ENCODE data around the gene PRKCA. TPM values are rescaled to one million over a fixed set of nuclear protein-coding genes. Genes with fewer than 3 reads are reported as not detected.

PRKCA gene
- total RNA-seq, 1 donor from 2014 or later = 15.5 TPM

- no peak for DNase-seq (ENCODE audit: extremely low spot score in 2 of 2)
- no peaks in the 10 kb centered on the region for H3K9me3 ChIP-seq
- H3K27me3 ChIP-seq = no peaks in the 10 kb centered on the region
- H3K4me3 ChIP-seq = no peak overlapping the region
- intact Hi-C loops (cut with DNase I) = no loop called here
- H3K36me3 ChIP-seq = no peaks in the 10 kb centered on the region
- H3K27ac ChIP-seq = no peak overlapping the region
- peaks cover 6% of the 10 kb centered on the region for H3K4me1 ChIP-seq
- TF ChIP-seq CTCF (IDR thresholded peaks at IDR 0.05) = no peak
Observed at GRCh38 chr17:66630379-66630778, 328.0 kb downstream of the PRKCA start.

- DNase-seq (ENCODE audit: extremely low spot score in 2 of 2) = no peak
- intact Hi-C loops (cut with DNase I) = no loop called here
- TF ChIP-seq POLR2A (IDR thresholded peaks at IDR 0.05) = no peak
- no peak for TF ChIP-seq POLR2AphosphoS5 (IDR thresholded peaks at IDR 0.05; ENCODE audit: insufficient read depth in 1 of 2, low read depth in 1 of 2)
- TF ChIP-seq CTCF (IDR thresholded peaks at IDR 0.05) = no peak
- Histone ChIP-seq H3K9me3 (no peaks in the 10 kb centered on the region), H3K27me3 (no peaks in the 10 kb centered on the region), H3K36me3 (no peaks in the 10 kb centered on the region), H3K27ac (no peak overlapping the region), H3K4me3 (no peak overlapping the region), H3K4me1 (peaks cover 6% of the 10 kb centered on the region)
Observed at GRCh38 chr17:66630828-66631472, 328.5 kb downstream of the PRKCA start.

- peaks cover 6% of the 10 kb centered on the region for H3K4me1 ChIP-seq
- no peaks in the 10 kb centered on the region for H3K36me3 ChIP-seq
- no peak overlapping the region for H3K27ac ChIP-seq
- DNase-seq (ENCODE audit: extremely low spot score in 2 of 2) = no peak
- TF ChIP-seq POLR2A (IDR thresholded peaks at IDR 0.05) (no peak), POLR2AphosphoS5 (IDR thresholded peaks at IDR 0.05; ENCODE audit: insufficient read depth in 1 of 2, low read depth in 1 of 2) (no peak), CTCF (IDR thresholded peaks at IDR 0.05) (no peak)
- intact Hi-C loops (cut with DNase I) = no loop called here
- no peaks in the 10 kb centered on the region for H3K27me3 ChIP-seq
- H3K9me3 ChIP-seq = no peaks in the 10 kb centered on the region
- H3K4me3 ChIP-seq = no peak overlapping the region
Observed at GRCh38 chr17:66632731-66633130, 330.3 kb downstream of the PRKCA start.

GRCh38 chr17:66633317-66633965 lies 331.0 kb downstream of the PRKCA start:
- Histone ChIP-seq H3K27me3 (no peaks in the 10 kb centered on the region), H3K36me3 (no peaks in the 10 kb centered on the region), H3K27ac (no peak overlapping the region), H3K9me3 (no peaks in the 10 kb centered on the region), H3K4me1 (peaks cover 6% of the 10 kb centered on the region), H3K4me3 (no peak overlapping the region)
- intact Hi-C loops (cut with DNase I) = no loop called here
- DNase-seq (ENCODE audit: extremely low spot score in 2 of 2) = no peak
- TF ChIP-seq POLR2AphosphoS5 (IDR thresholded peaks at IDR 0.05; ENCODE audit: insufficient read depth in 1 of 2, low read depth in 1 of 2) (no peak), CTCF (IDR thresholded peaks at IDR 0.05) (no peak), POLR2A (IDR thresholded peaks at IDR 0.05) (no peak)

- Histone ChIP-seq H3K27ac (no peak overlapping the region), H3K9me3 (no peaks in the 10 kb centered on the region), H3K27me3 (no peaks in the 10 kb centered on the region), H3K4me3 (no peak overlapping the region), H3K36me3 (no peaks in the 10 kb centered on the region), H3K4me1 (peaks cover 6% of the 10 kb centered on the region)
- no peak for TF ChIP-seq POLR2AphosphoS5 (IDR thresholded peaks at IDR 0.05; ENCODE audit: insufficient read depth in 1 of 2, low read depth in 1 of 2)
- no peak for TF ChIP-seq CTCF (IDR thresholded peaks at IDR 0.05)
- no peak for TF ChIP-seq POLR2A (IDR thresholded peaks at IDR 0.05)
- DNase-seq (ENCODE audit: extremely low spot score in 2 of 2) = no peak
- intact Hi-C loops (cut with DNase I) = no loop called here
Observed at GRCh38 chr17:66634193-66634592, 331.8 kb downstream of the PRKCA start.

Measured in vagina (tissue), 2 donors.